Measurements from ENCODE around the gene KIF6.
A peak's percentile ranks its signal among the peaks of the same experiment; 100 is the strongest.

The KIF6 gene

GRCh38 chr6:39377539-39377950 is 347.7 kb downstream of the KIF6 start:
- DNase-seq (ENCODE audit: low read depth, low spot score): peak; percentile 75
- Histone ChIP-seq H3K4me3 (no peak overlapping the region), H3K36me3 (ENCODE audit: insufficient read depth, low read length) (no peaks in the 10 kb centered on the region), H3K9ac (ENCODE audit: insufficient read length) (no peak overlapping the region), H3K9me3 (ENCODE audit: low read depth, low read length) (peaks cover 2% of the 10 kb centered on the region; the same call in 1 of the 2 replicates), H3K27ac (no peak overlapping the region)
- TF ChIP-seq EZH2 (IDR thresholded peaks at IDR 0.05) (no peak), POLR2AphosphoS5 (IDR thresholded peaks at IDR 0.05; ENCODE audit: borderline replicate concordance, low read depth, low read length) (no peak), FOXP2 (optimal IDR thresholded peaks at IDR 0.05; ENCODE audit: control extremely low read depth, extremely low read length, insufficient read depth) (no peak)

- DNase-seq (ENCODE audit: low read depth, low spot score): no peak
- Histone ChIP-seq H3K4me3 (no peak overlapping the region), H3K9me3 (ENCODE audit: low read depth, low read length) (0 out of 2 replicates have a peak, but pooled peaks cover 2% of the 10 kb centered on the region), H3K9ac (ENCODE audit: insufficient read length) (no peak overlapping the region), H3K27ac (no peak overlapping the region), H3K36me3 (ENCODE audit: insufficient read depth, low read length) (no peaks in the 10 kb centered on the region)
- no peak for TF ChIP-seq FOXP2 (optimal IDR thresholded peaks at IDR 0.05; ENCODE audit: control extremely low read depth, extremely low read length, insufficient read depth)
- TF ChIP-seq POLR2AphosphoS5 (IDR thresholded peaks at IDR 0.05; ENCODE audit: borderline replicate concordance, low read depth, low read length): no peak
- TF ChIP-seq EZH2 (IDR thresholded peaks at IDR 0.05): no peak
Observed at GRCh38 chr6:39375405-39375804, 349.8 kb downstream of the KIF6 start.

- no peak for DNase-seq (ENCODE audit: low read depth, low spot score)
- no peak overlapping the region for H3K27ac ChIP-seq
- 0 out of 2 replicates have a peak, but pooled peaks cover 2% of the 10 kb centered on the region for H3K9me3 ChIP-seq (ENCODE audit: low read depth, low read length)
- TF ChIP-seq EZH2 (IDR thresholded peaks at IDR 0.05) (no peak), POLR2AphosphoS5 (IDR thresholded peaks at IDR 0.05; ENCODE audit: borderline replicate concordance, low read depth, low read length) (no peak), FOXP2 (optimal IDR thresholded peaks at IDR 0.05; ENCODE audit: control extremely low read depth, extremely low read length, insufficient read depth) (no peak)
- H3K9ac ChIP-seq (ENCODE audit: insufficient read length): no peak overlapping the region
- H3K4me3 ChIP-seq: no peak overlapping the region
- H3K36me3 ChIP-seq (ENCODE audit: insufficient read depth, low read length): no peaks in the 10 kb centered on the region
Observed at GRCh38 chr6:39370390-39370789, 354.8 kb downstream of the KIF6 start.

GRCh38 chr6:39369987-39370386 is 355.2 kb downstream of the KIF6 start:
- no peak for DNase-seq (ENCODE audit: low read depth, low spot score)
- TF ChIP-seq FOXP2 (optimal IDR thresholded peaks at IDR 0.05; ENCODE audit: control extremely low read depth, extremely low read length, insufficient read depth) (no peak), EZH2 (IDR thresholded peaks at IDR 0.05) (no peak), POLR2AphosphoS5 (IDR thresholded peaks at IDR 0.05; ENCODE audit: borderline replicate concordance, low read depth, low read length) (no peak)
- no peak overlapping the region for H3K4me3 ChIP-seq
- H3K27ac ChIP-seq: no peak overlapping the region
- H3K9me3 ChIP-seq (ENCODE audit: low read depth, low read length): 0 out of 2 replicates have a peak, but pooled peaks cover 2% of the 10 kb centered on the region
- H3K36me3 ChIP-seq (ENCODE audit: insufficient read depth, low read length): no peaks in the 10 kb centered on the region
- no peak overlapping the region for H3K9ac ChIP-seq (ENCODE audit: insufficient read length)

GRCh38 chr6:39367700-39368099 is 357.5 kb downstream of the KIF6 start:
- no peak for DNase-seq (ENCODE audit: low read depth, low spot score)
- no peak overlapping the region for H3K9ac ChIP-seq (ENCODE audit: insufficient read length)

GRCh38 chr6:39366931-39367618 is 358.1 kb downstream of the KIF6 start:
- TF ChIP-seq POLR2AphosphoS5 (IDR thresholded peaks at IDR 0.05; ENCODE audit: borderline replicate concordance, low read depth, low read length): no peak
- TF ChIP-seq EZH2 (IDR thresholded peaks at IDR 0.05): no peak
- TF ChIP-seq FOXP2 (optimal IDR thresholded peaks at IDR 0.05; ENCODE audit: control extremely low read depth, extremely low read length, insufficient read depth): no peak
- no peak for DNase-seq (ENCODE audit: low read depth, low spot score)
- H3K27ac ChIP-seq: no peak overlapping the region; the same call in 1 of the 2 replicates
- H3K36me3 ChIP-seq (ENCODE audit: insufficient read depth, low read length): no peaks in the 10 kb centered on the region
- H3K4me3 ChIP-seq: no peak overlapping the region
- H3K9me3 ChIP-seq (ENCODE audit: low read depth, low read length): no peaks in the 10 kb centered on the region
- H3K9ac ChIP-seq (ENCODE audit: insufficient read length): no peak overlapping the region

More at GRCh38 chr6:39367700-39368099, 357.5 kb downstream of the KIF6 start:
- no peak overlapping the region; the same call in 1 of the 2 replicates for H3K4me3 ChIP-seq
- TF ChIP-seq POLR2AphosphoS5 (IDR thresholded peaks at IDR 0.05; ENCODE audit: borderline replicate concordance, low read depth, low read length): no peak
- TF ChIP-seq EZH2 (IDR thresholded peaks at IDR 0.05): no peak
- TF ChIP-seq FOXP2 (optimal IDR thresholded peaks at IDR 0.05; ENCODE audit: control extremely low read depth, extremely low read length, insufficient read depth): no peak
- no peaks in the 10 kb centered on the region for H3K9me3 ChIP-seq (ENCODE audit: low read depth, low read length)
- H3K36me3 ChIP-seq (ENCODE audit: insufficient read depth, low read length): no peaks in the 10 kb centered on the region
- H3K27ac ChIP-seq: peak overlapping the region; percentile 44

- no peak for TF ChIP-seq EZH2 (IDR thresholded peaks at IDR 0.05)
- TF ChIP-seq FOXP2 (optimal IDR thresholded peaks at IDR 0.05; ENCODE audit: control extremely low read depth, extremely low read length, insufficient read depth): no peak
- TF ChIP-seq POLR2AphosphoS5 (IDR thresholded peaks at IDR 0.05; ENCODE audit: borderline replicate concordance, low read depth, low read length): no peak
- no peak for DNase-seq (ENCODE audit: low read depth, low spot score)
- Histone ChIP-seq H3K36me3 (ENCODE audit: insufficient read depth, low read length) (no peaks in the 10 kb centered on the region), H3K4me3 (no peak overlapping the region), H3K9me3 (ENCODE audit: low read depth, low read length) (no peaks in the 10 kb centered on the region), H3K27ac (no peak overlapping the region), H3K9ac (ENCODE audit: insufficient read length) (no peak overlapping the region)
Observed at GRCh38 chr6:39365281-39366074, 359.7 kb downstream of the KIF6 start.

- H3K36me3 ChIP-seq (ENCODE audit: insufficient read depth, low read length): no peaks in the 10 kb centered on the region
- no peak for TF ChIP-seq POLR2AphosphoS5 (IDR thresholded peaks at IDR 0.05; ENCODE audit: borderline replicate concordance, low read depth, low read length)
- TF ChIP-seq EZH2 (IDR thresholded peaks at IDR 0.05): no peak
- TF ChIP-seq FOXP2 (optimal IDR thresholded peaks at IDR 0.05; ENCODE audit: control extremely low read depth, extremely low read length, insufficient read depth): no peak
- DNase-seq (ENCODE audit: low read depth, low spot score): no peak
- no peak overlapping the region for H3K4me3 ChIP-seq
- H3K9ac ChIP-seq (ENCODE audit: insufficient read length): no peak overlapping the region
- no peaks in the 10 kb centered on the region for H3K9me3 ChIP-seq (ENCODE audit: low read depth, low read length)
- no peak overlapping the region for H3K27ac ChIP-seq
Observed at GRCh38 chr6:39363280-39363679, 361.9 kb downstream of the KIF6 start.
